8988T (cell line): ENCODE measurements around the gene OSBPL9.
A peak's percentile ranks its signal among the peaks of the same experiment; 100 is the strongest.

Experiments
- DNase-seq: peaks from one replicate; pipeline ENCODE4 v3.0.0; 2011

OSBPL9 gene, protein sequence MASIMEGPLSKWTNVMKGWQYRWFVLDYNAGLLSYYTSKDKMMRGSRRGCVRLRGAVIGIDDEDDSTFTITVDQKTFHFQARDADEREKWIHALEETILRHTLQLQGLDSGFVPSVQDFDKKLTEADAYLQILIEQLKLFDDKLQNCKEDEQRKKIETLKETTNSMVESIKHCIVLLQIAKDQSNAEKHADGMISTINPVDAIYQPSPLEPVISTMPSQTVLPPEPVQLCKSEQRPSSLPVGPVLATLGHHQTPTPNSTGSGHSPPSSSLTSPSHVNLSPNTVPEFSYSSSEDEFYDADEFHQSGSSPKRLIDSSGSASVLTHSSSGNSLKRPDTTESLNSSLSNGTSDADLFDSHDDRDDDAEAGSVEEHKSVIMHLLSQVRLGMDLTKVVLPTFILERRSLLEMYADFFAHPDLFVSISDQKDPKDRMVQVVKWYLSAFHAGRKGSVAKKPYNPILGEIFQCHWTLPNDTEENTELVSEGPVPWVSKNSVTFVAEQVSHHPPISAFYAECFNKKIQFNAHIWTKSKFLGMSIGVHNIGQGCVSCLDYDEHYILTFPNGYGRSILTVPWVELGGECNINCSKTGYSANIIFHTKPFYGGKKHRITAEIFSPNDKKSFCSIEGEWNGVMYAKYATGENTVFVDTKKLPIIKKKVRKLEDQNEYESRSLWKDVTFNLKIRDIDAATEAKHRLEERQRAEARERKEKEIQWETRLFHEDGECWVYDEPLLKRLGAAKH

DNA sequence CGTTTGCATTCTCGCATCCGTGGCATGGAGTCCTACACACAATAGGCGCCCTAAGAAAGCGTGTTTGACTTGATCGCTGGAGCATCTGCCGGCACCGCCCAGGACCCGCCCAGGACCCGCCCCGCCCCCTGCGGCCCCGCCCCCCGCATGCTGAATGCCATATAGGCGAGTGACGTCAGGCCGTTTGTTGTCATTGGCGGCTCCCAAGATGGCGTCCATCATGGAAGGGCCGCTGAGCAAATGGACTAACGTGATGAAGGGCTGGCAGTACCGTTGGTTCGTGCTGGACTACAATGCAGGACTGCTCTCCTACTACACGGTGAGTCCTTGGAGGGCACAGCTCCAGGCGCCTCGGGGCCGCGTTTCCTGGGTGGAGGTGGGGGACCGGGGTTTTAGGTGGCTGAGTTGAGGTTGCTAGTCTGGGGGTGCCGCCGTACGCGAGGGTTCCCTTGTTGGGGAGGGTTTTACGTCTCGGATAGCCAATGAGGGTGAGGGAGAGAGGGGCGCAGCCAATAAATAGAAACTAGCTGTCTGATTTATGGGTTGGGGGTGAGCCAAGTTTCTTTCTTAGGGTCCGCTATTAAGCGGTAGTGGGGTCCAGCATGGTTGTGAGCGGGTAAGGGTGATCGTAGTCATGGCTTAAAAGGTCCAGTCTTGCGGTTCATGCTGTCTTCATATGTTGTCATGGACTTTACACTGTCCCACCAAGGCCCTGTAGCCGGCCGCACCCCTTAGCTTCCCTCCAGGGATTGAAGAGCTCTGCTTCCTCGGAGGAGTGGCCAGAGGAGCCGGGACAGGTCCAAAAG is at the start of gene OSBPL9:
TSS of gene OSBPL9 (plus strand) at position 190 of the 806 bp plus-strand sequence. CDS start at position 209, 19 bp downstream.
- DNase-seq: peak; percentile 42

DNA sequence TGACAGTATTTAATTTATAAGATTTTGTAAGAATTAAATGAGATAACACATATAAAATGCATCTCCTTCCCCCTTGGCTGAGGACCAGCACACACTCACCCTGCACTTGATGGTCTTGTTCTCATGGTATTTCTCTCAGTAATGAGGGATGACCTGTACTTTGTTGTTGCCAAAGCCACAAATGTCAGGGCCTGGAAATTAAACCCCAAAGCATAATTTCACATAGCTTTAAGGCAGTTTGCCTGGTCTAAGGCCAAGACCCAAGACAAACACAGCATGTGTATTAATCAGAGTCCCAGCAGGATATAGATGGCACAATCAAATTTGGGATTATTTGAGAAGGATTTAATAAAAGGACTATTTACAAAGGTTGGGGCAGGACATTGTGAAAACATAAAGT is 49.2 kb upstream of the OSBPL9 start:
- no peak for DNase-seq

DNA sequence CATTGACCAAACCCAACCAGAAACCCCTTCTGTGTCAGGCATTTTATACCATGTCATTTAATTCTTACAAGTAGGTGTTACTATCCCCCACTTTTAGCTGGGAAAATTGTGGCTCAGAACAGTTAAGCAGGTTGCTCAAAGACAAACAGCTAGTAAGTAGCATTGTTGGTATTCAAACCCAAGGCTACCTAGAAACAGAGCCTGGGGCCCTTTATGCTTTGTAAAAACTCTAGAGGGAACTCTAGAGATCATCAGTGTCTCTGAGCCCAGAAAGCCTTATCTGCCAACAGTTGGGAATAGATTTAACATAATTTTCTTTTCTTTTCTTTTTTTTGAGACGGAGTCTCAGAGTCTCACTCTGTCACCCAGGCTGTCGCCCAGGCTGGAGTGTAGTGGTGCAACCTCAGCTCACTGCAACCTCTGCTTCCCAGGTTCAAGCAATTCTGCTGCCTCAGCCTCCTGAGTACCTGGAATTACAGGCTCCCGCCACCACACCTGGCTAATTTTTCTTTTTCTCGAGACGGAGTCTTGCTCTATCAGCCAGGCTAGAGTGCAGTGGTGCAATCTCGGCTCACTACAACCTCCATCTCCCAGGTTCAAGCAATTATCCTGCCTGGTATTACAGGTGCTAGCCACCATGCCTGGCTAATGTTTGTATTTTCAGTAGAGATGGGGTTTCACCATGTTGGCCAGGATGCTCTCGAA is 48.5 kb upstream of the OSBPL9 start:
- DNase-seq: no peak

DNA sequence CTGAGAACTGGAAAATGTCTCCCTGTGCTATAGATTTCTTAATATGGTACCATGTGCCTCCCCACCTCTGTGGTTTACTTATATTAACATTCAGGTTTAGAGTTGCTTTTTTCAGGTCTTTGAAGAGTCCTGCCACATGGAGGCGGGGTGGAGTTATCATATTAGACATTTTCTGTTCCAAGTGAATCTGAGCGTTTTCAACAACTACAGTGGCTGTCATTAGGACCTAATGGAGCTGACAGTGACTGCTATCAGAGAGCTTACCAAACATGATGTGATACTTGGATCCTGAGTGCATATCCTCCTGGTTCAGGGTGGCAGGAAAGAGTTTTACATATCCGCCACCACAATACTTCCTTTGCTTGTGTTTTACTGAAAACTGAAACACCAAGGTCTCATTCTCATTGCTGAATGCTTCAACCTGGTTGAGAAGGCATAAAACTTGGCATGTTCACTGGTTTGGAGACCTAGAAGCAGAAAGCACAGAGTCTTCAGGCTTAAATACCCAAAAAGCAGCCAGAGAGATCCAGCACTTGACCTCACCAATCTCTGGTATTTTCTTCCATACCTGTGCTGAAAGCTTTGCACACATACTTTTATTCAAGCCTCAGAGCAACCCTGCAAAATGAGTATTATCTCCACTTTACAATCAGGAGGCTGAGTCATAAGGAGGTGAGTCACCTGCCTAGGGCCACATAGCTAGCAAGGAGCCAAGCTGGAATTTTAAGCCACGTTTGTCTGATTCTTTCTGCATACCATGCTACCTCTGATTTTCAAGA is 47.4 kb upstream of the OSBPL9 start:
- no peak for DNase-seq

DNA sequence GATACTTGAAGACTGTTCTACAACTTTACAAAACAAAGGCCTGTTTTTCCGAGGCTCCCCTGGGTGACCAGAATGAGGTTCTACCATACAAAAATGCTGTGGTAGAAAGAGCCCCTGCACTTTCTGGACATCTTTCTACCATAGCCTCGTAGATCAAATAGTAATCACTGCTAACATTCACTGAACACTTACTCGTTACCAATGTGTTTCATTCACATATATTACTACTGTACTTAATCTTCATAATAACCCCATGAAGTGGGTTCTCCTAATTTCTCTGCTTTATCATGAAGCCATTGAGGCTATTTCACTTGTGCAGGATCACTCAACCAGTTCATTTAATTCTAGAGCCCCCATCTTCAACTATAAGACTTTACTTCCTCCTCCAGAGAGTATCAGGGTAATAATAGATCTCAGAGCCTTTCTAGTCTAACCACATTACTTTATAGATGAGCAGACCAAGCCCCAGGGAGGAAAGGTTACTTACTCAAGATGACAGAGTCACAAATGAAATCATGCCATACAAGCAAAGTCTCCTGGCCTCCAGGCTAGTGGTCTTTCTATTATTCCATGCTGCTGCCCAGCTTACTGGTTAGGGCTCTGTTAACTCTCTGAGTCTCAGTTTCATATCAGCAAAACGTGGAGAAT is 46.7 kb upstream of the OSBPL9 start:
- DNase-seq: no peak

DNA sequence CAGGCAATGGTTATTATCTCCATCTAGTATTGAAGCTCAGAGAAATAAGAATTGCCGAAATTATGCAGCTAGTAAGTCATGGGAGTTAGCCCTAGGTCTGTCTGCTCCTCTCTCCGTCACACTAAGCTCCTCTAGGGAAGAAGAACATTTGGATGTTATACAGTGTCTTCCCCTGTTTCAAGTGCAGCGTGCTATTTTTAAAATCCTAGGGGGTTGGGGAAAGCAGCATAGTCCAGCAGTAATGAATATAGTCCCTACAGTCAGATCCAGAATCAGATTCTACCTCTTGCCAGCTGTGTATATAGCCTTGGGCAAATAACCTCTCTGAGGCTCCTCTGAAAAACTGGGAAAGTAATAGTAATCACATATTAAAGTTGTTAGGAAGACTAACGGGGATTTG is 44.5 kb upstream of the OSBPL9 start:
- no peak for DNase-seq

DNA sequence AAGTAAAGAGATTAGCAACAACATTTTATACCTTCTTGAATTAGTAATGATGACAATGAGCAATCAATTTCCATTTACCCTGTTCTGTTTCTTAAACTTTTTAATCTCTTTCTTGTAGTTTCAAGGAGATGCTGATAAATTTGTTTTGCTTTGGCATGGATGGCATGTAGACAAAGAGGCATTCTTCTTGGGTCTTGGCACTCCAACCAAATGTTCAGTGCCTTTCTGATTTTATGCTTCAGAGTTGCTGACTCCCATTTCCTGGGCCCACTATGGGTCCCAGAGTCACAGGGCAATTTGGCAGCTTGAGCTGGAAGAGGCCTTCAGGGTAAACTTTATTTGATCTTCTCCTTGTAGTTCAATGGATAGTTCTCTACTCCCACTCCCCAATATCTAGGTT is 42.1 kb upstream of the OSBPL9 start:
- no peak for DNase-seq

DNA sequence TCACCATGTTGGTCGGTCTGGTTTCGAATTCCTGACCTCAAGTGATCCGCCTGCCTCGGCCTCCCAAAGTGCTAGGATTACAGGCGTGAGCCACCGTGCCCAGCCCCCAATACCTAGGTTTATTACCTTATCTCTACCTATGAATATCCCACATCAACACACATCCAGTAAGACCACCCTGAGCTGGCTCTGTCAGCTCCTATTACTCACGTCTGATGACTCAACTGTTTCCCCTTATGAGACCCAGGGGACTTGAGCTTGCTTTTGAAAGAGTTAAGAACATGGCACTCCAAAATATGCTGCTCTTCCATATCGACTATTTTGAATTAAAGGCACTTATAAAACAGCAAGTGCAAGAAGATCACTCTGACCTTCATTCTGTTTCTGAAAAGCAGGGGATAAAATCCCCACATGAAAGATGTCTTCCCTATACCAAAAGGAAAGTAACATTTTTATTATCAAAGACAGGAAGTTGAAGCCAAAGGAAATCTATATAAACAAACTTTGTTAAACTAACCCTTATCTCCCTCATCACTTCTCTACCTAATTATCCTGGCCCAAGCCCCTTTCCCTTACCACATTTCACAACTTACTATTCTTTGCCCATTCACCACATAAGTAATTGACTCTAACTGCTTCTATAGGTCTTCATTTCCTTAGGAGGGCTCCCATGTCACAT is 41.3 kb upstream of the OSBPL9 start:
- no peak for DNase-seq

DNA sequence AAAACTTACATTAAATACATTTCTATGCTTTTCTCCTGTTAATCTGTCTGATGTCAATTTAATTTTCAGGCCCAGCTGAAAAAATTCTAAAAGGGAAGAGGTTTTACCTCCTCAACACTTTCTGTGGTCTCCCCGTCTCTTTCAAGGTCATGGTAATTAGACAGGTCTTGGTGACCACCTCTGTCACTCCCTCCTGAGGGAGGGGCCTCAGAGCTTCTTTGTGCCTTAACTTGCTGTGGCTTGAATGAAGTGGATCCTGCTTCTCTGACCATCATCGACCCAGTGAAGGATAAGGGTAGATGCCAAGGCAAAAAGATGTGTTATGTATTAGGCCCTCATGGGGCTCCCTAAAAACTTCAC is 40.8 kb upstream of the OSBPL9 start:
- no peak for DNase-seq

DNA sequence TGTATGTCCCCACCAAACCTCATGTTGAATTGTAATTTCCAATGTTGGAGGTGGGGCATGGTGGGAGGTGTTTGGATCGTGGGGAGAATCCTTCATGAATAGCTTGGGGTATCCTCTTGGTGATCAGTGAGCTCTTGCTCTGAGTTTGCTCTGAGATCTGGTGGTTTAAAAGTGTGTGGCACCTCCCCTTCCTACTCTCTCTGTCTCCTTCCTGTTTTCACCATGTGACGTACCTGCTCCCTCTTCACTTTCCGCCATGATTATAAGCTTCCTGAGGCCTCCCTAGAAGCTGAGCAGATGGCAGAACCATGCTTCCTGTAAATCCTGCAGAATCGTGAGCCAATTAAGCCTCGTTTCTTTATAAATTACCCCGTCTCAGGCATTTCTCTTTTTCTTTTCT is 40.0 kb upstream of the OSBPL9 start:
- DNase-seq: no peak

DNA sequence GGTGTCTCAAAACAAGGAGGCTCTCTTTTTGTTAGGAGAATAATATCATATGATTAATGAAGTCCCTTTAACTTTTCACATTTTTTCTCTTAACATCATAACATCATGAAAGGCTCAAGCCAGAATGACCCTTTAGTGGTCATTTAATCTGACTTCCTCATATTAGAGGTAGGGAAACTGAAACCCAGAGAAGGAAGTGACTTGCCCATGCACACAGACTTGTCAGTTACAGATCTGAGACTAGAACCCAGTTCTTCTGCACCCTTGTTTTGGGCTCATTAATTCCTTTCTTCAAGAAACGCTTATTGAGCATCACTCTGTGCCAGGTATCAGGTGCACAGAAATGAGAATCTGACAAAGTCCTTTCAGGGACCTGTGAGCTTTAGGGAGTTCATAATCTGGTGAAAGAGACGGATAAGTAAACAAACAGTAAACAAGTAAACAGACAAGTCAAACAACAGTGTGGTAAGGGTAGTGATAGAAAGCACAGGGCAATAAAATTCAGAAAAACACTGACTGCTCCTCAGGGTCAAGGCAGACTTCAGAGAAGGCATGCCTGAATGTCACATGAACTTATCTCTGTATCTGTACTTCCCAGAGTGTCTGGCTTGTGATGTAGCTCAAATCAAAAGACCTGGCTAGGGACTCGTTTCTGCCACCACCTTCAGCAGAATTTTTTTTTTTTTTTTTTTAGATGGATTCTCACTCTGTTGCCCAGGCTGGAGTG is 38.3 kb upstream of the OSBPL9 start:
- DNase-seq: no peak

DNA sequence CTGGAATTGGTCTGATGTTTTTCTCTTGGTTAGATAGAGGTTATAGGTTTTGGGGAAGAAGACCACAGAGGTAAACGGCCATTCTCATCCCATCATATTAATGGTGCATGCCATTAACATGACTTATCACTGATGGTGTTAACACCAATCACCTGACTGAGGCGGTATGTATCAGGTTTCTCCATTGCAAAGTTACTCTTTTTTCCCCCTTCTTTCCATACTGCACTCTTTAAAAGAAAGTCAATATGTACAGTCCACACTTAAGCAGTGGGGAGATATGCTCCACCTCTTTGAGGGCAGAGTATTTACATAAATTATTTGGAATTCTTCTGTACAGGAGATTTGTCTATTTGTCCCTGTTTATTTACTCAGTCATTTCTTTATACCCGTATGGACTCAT is 35.7 kb upstream of the OSBPL9 start:
- no peak for DNase-seq

DNA sequence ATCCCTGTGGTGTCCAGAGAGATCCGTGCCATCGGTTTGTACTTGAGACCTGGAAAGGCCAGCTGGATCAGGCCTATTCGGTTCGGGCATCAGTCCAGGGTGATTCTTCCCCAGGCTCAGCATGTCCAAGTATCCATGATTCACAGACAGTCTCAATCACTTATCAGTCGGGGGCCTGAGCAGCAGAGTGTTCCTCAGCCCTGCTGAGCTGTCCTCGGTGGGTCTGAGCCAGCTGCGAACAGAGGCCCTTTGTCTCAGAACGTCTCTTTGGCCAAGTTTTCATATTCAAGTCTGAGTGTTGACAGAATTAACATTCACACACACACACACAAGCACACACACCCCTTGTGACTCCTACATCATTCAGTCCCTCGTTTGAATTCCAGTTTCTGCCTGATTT is 33.4 kb upstream of the OSBPL9 start:
- no peak for DNase-seq

DNA sequence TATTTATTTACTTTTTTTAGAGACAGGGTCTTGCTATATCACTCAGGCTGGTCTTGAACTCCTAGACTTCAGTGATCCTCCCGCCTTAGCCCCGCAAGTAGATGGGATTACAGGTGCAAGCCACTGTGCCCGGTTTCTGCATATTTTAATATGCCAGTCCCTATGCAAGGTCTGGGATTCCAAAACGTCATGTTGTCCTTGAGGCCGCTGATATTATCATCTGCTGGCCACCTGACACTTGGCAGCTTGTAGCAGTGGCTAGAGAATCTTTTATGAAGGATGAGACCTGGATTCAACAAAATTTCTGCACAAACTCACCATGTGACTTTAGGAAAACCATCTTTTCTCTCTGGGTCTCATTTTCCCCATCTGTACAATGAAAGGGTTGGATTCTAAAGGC is 32.9 kb upstream of the OSBPL9 start:
- DNase-seq: no peak

DNA sequence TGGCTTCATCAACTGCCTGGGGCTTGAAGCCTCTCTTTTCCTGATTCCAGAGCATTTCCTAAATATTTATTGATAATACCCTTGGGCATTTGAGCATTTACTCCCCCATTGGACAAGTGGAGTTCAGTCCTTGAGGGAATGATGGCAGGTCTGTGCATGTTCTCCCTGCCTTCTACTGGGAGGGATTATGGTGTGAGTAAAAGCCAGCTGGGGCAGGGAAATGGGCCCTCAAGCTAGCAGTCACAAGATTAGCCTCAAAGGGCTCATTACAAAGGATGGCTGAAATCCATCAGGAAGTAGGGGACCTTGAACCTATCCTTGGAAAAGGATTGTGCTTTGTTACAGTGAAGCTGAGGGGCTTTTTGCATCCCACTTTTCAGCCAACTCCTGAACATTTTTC is 24.2 kb upstream of the OSBPL9 start:
- DNase-seq: no peak

DNA sequence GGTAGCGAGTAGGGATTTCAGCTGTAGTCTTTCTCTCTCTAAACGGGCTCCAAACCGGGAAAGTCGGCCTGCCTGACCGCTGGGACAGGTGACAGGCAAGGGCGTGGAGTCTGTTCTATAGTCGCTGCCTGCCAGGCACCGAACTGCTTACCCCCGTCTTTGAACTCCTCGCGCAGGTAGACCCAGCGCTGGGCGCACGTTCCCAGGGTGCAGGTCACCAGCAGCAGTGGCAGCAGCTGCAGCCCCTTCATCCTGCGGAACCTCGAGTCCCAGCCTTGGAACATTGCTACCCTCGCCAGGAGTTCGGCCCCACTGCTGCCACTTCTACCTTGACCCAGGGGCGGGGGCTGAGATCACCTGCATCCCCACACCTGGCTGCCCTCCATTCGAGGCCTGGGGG is 22.2 kb upstream of the OSBPL9 start:
- no peak for DNase-seq

DNA sequence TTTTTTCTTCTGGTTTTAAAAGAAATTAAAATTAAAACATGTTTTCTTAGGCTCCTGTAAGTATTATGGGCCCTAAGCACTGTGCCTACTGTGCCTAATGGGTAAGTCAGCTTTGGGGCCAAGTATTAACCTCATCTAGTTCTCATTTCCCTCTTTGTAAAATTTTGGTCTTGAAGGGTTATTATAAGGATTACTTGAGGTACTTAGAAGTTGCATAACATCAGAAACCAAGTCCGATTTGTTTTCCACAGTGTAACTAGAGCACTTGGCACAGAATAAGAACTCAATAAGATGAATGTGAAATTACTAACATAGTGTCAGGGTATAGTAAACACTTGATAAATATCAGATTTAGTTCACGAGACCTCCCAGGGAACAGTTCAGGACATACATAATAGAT is 16.4 kb upstream of the OSBPL9 start:
- DNase-seq: no peak

DNA sequence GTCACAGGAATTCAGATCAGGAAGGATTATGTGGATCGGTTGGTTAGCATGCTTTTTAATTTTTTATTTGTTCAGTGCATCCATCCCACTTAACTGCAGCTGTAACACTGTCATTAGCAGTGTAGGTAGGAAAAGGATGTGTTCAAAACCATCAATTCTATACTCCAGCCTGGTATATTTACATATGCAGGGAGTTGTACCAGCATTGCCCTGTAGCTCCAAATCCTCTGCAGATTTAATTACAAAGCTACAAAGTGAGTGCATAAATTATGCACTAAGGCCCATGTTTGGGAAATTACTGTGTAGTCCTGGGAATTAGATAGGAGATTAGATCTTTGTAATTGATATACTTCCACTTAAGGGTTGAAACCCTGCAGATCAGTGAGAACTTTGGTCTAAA is 15.9 kb upstream of the OSBPL9 start:
- DNase-seq: no peak

DNA sequence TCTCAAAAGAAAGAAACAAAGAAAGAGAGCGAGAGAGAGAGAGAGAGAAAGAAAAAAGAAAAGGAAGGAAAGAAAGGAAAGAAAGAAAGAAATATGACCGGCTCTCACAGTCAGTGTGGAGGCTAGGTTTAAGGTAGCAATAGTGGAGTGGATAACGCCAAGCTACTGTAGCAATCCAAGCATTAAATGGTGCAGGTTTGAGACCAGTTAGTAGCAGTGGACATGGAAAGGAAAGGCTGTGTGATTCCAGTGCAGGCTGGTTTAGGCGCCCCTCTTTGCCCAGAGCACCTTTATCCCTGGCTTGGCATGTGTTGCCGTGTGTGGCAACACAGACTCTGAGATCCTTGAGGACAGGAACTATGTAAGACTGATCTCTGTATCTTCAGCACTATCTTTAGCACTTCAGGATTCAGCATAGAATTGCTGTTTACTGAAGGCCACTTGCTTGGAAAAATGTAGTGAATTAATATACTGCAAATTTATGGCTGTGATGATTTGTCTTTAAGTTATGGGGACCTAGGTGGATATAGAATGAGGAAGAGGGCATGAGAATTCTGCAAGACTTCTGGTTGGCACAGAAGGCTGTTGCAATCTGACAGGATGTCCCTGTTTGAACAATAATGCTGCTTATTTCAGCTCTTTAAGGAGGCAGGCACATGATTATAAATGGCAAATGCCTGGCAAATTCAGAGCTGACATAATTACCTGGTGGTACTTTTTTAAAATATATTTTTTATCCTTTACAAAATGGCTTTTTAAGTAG is 10.8 kb upstream of the OSBPL9 start:
- no peak for DNase-seq

DNA sequence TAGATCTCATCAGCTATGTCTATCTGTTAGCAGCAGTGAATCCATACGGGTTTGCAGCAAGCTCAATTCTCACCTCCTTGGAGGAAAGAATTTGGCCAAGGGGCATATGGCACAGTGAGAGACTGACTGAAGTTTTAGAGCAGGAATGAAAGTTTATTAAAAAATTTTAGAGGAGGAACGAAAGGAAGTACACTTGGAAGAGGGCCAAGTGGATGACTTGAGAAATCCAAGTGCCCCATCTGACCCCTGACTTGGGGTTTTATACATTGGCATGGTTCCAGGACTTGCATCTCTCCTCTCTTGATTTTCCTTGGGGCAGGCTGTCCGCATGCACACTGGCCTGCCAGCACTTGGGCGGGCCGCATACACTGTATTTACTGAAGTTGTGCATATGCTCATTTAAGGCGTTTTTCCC is 9.2 kb upstream of the OSBPL9 start:
- no peak for DNase-seq
